Peyer's patch (tissue), 4 donors: Measurements from ENCODE around the gene TLN1. TPM values are rescaled to one million over a fixed set of nuclear protein-coding genes. Genes with fewer than 3 reads are reported as not detected.

Experiments
- DNase-seq, 3 donors: peaks; one replicate each; pipeline ENCODE4 v3.0.0-alpha.2; 2017 to 2019
- H3K27ac ChIP-seq, 4 donors: fragments of 200-600 bp; sonication (generic); one replicate each; pipeline ENCODE4 v1.5.1; 2016 to 2019
- H3K27me3 ChIP-seq, 2 donors: fragments of 200-600 bp; sonication (generic); one replicate each; pipeline ENCODE4 v1.5.1; 2019
- H3K36me3 ChIP-seq, 3 donors: fragments of 200-600 bp; sonication (generic); one replicate each; pipeline ENCODE4 v1.5.1; 2016 to 2019
- H3K4me1 ChIP-seq, 4 donors: fragments of 200-600 bp; sonication (generic); one replicate each; pipeline ENCODE4 v1.5.1; 2016 to 2019
- H3K4me3 ChIP-seq, 4 donors: fragments of 200-600 bp; sonication (generic); 1 replicate in 3 of 4; 2 replicates in 1 of 4; pipeline ENCODE4 v1.5.1; 2016 to 2019; ENCODE audit warnings: mild to moderate bottlenecking in 1 of 4
- H3K9me3 ChIP-seq, 4 donors: fragments of 200-600 bp; sonication (generic); one replicate each; pipeline ENCODE4 v1.5.1; 2016 to 2019; ENCODE audit warnings: mild to moderate bottlenecking in 1 of 4
- CTCF ChIP-seq, 6 experiments: fragments of 450-650 bp in 4 of 6; fragments of 200-600 bp in 2 of 6; sonication (generic) in 1 of 6; IDR thresholded peaks; one replicate each; pipeline ENCODE4 v1.5.1; 2017 to 2019; ENCODE audit warnings: antibody characterized with exemption in 6 of 6, mild to moderate bottlenecking in 3 of 6, moderate library complexity in 1 of 6
- POLR2A ChIP-seq, 2 donors: fragments of 450-650 bp; IDR thresholded peaks; one replicate each; pipeline ENCODE4 v1.5.1; 2017; ENCODE audit warnings: antibody characterized with exemption in 2 of 2, mild to moderate bottlenecking in 2 of 2, moderate library complexity in 2 of 2
- total RNA-seq, 4 donors: library from RNA; depleted of rRNA; stranded (reverse); fragments of >200 nt; gene quantifications; one replicate each; pipeline ENCODE4 v1.1.0, GENCODE V29; 2016

The TLN1 gene
- total RNA-seq, 4 donors from 2014 or later = 129 to 262 (median 188) TPM

DNA sequence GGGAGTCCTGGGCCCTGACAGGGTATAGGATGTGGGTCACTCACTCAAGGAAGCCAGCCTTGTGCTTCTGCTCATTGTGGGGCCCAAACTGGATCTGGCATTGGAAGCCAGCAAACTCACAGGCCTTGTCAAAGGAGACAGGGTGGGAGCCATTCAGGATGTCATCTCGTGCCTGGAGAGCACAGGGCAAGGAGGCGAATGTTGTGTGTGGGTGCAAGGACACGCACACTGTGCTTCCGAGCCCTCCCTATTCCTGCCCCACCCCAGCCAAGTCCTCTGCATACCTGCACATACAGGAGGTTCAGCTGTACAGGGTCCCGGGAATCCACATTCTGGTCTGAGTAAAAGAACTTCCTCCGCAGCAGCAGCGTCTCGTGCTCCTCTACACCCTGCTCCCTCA lies 8.1 kb downstream of the TLN1 start:
- peak in 1 of 3 donors; percentile 37 for DNase-seq
- Histone ChIP-seq H3K9me3 (no peaks in the 10 kb centered on the region), H3K27me3 (no peaks in the 10 kb centered on the region), H3K4me1 (peaks cover 3 to 35% (median 14%) of the 10 kb centered on the region in 4 donors), H3K4me3 (no peak overlapping the region), H3K36me3 (peaks cover 0 to 70% (median 9%) of the 10 kb centered on the region in 3 donors), H3K27ac (no peak overlapping the region)
- TF ChIP-seq CTCF (IDR thresholded peaks at IDR 0.05) (no peak), POLR2A (IDR thresholded peaks at IDR 0.05) (no peak)

DNA sequence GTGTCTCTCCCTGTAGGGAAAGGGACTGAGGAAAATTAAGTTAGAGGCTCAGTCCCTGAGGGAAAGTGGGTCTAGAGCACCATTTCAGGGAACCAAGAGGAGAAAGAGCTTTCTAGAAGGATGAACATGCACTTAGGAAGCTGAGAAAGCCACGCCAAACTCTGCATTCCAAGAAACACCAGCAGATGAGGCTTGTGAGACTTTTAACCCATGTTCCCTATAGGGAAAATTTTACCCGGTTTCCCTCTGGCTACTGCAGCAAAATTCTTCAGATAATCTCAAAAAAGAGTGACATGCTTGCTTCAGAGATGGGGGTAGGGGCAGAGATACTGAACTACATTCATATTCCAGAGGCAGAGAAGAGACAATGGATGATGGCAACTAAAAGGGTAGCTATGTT lies 8.6 kb downstream of the TLN1 start:
- Histone ChIP-seq H3K9me3 (no peaks in the 10 kb centered on the region), H3K27ac (no peak overlapping the region), H3K36me3 (peaks cover 0 to 75% (median 9%) of the 10 kb centered on the region in 3 donors), H3K27me3 (no peaks in the 10 kb centered on the region), H3K4me3 (no peak overlapping the region), H3K4me1 (peaks cover 2 to 30% (median 14%) of the 10 kb centered on the region in 4 donors)
- TF ChIP-seq CTCF (IDR thresholded peaks at IDR 0.05) = no peak
- TF ChIP-seq POLR2A (IDR thresholded peaks at IDR 0.05) = no peak
- no peak for DNase-seq

DNA sequence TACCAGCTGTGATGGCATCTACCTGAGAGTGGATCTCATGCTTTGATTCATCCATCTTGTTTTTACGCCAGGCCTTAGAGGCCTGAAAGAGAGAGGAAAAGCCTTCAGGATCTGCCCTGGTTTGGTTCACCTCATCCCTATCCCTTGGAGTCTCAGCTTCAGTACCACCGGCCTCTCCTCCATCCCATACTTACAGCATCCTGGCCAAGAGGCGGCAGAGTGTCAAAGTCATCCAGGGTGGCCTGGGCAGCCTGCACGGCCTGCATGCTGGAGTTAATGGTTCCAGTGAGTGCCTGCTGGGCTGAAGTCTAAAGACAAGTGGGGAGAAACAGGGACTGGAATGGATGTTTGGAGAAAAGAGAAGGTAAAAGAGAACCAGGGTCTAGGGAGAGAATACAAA lies 12.4 kb downstream of the TLN1 start:
- H3K4me1 ChIP-seq = peaks cover 0 to 6% (median 0%) of the 10 kb centered on the region in 4 donors
- no peaks in the 10 kb centered on the region for H3K9me3 ChIP-seq
- H3K4me3 ChIP-seq = no peak overlapping the region
- H3K36me3 ChIP-seq = peaks cover 4 to 100% (median 9%) of the 10 kb centered on the region in 3 donors
- TF ChIP-seq CTCF (IDR thresholded peaks at IDR 0.05) (no peak), POLR2A (IDR thresholded peaks at IDR 0.05) (no peak)
- no peaks in the 10 kb centered on the region for H3K27me3 ChIP-seq
- H3K27ac ChIP-seq = peak overlapping the region in 2 of 4 donors; percentile 50 to 71
- no peak for DNase-seq

DNA sequence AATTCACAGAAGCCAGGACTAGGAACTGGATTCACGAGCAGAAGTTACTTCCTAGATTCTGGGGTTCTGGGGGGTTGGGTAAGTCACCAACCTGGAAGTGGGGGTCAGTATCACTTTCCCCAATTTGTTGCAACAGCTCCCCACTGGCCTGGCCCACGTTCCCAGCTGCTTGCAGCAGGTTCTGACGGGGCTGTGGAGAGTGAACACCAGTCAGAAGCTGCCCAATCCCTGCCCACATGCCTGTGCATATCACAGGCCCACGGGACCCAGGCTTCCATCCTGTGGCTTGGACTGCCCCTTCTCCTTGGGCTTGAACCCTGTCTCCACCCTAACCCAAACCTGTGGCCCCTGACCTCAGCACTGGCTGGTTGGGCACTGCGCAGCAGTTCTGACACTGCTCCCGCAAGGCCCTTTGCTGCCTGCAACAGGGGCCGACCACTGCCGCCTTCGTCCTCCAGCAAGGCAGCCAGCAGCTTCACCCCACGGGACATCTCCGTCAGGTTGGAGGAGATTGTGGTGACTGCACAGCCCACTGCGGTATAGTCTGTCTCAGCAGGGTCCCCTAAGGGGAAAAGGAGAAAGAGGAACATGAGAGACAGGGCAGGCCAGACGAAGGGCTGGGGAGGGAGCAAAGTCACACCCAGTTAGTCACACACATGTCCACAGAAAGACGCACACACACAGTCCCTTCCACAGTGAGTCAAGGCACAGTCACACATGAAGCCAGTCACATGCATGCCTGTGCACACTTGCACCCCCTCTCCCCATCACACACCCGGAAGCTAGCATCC lies 13.1 kb downstream of the TLN1 start:
- no peaks in the 10 kb centered on the region for H3K9me3 ChIP-seq
- peak overlapping the region in 1 of 4 donors; percentile 71 for H3K27ac ChIP-seq
- peaks cover 0 to 6% (median 0%) of the 10 kb centered on the region in 4 donors for H3K4me1 ChIP-seq
- TF ChIP-seq POLR2A (IDR thresholded peaks at IDR 0.05) (no peak), CTCF (IDR thresholded peaks at IDR 0.05) (no peak)
- no peak overlapping the region for H3K4me3 ChIP-seq
- H3K27me3 ChIP-seq = no peaks in the 10 kb centered on the region
- DNase-seq = peak in 2 of 3 donors; percentile 76 to 80
- H3K36me3 ChIP-seq = peaks cover 8 to 100% (median 9%) of the 10 kb centered on the region in 3 donors

DNA sequence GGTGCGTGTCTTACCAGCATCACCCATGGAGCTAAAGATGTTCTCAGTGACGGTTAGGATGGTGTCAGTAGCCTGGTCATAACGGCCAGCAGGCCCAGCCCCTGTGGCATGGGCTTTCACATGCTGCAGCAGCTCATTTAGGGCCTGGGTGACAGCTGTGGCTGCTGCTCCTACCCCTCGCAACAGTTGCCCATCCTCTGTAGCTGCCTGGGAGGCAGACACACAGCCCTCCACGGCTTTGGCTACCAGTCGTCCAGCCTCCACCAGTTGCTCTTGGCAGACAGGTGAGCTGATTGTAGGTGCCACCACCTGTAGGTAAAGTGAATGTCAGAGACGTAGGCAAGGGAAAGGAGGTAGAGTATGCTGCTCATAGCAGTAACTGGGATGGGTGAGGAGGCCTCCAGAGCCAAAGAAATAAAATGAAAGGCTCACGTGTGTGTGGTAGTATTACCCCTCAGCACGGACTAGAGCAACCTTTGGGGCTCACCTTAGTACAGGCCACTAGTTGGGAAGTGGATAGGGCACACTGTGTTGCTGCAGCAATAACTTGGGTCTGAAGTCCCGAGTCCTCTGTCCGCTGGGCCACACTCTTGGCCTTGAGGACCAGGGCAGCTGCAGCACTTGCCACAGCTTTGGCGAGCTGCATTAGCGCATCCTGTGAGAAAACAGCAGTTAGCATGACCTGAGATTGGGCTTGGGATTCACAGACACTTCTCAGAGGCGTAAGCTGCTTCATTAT lies 14.7 kb downstream of the TLN1 start:
- Histone ChIP-seq H3K27ac (no peak overlapping the region), H3K4me1 (peaks cover 0 to 6% (median 0%) of the 10 kb centered on the region in 4 donors), H3K27me3 (no peaks in the 10 kb centered on the region), H3K4me3 (no peak overlapping the region), H3K9me3 (no peaks in the 10 kb centered on the region), H3K36me3 (peaks cover 8 to 100% (median 9%) of the 10 kb centered on the region in 3 donors)
- TF ChIP-seq CTCF (IDR thresholded peaks at IDR 0.05) (no peak), POLR2A (IDR thresholded peaks at IDR 0.05) (no peak)
- no peak for DNase-seq
